ACHN (cell line): ENCODE measurements around the gene NFKBIL1.
"Not testable (repeated sequence)": the region's sequence is repeated elsewhere in the genome, so short reads cannot be mapped to it uniquely, and the experiment has no call there.

Experiments
- DNase-seq: peaks from one replicate; pipeline ENCODE4 v3.0.0-alpha.2; 2015
- in situ Hi-C: cut with HindIII; loops from 2 replicates; pipeline ENCODE4 v1.10.0; 2017; ENCODE audit warnings: low sequenced_read_pairs, low pct_ligation_motif_present, low pct_unique_long_range_greater_than_20kb

Gene NFKBIL1, protein sequence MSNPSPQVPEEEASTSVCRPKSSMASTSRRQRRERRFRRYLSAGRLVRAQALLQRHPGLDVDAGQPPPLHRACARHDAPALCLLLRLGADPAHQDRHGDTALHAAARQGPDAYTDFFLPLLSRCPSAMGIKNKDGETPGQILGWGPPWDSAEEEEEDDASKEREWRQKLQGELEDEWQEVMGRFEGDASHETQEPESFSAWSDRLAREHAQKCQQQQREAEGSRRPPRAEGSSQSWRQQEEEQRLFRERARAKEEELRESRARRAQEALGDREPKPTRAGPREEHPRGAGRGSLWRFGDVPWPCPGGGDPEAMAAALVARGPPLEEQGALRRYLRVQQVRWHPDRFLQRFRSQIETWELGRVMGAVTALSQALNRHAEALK

DNA sequence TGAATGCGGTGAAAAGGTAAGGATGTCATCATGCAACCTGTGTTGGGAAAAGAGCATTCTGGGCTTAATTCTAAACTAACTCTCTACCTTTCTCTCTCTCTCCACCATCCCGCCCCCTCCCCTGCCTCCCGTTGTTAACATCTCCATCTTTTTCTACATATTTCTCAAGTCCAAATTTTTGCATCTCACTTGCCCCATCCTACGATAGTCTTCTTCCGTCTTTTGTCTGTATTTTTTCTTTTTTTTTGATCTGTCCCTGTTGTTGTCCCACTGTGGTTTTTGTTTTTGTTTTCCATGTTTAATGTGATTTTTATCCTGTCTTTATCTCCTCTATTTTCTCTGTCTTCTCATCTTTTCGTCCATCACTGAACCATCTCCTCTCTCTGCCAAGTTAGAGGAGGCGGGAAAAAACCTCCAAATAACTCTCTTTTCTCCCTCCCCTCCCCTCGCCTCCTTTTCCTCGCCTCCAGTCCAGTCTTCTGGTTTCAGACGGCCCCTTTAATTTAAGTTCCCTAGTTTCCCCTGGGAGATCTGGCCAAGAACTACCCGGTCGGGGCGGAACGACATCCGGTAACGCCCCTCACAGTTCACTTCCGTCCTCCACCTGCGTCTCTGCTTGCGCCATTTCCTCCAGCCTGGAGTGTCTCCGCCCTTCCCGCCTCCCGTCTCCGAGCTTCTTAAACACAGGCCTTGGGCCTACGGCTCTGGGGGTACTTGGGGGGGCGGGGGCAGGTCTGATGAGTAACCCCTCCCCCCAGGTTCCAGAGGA, at the start of gene NFKBIL1:
Gene NFKBIL1 (plus strand): TSS at position 651 of the 769 bp plus-strand sequence. CDS start 87 bp downstream, at position 738.
- in situ Hi-C loops: no loop called here

DNA sequence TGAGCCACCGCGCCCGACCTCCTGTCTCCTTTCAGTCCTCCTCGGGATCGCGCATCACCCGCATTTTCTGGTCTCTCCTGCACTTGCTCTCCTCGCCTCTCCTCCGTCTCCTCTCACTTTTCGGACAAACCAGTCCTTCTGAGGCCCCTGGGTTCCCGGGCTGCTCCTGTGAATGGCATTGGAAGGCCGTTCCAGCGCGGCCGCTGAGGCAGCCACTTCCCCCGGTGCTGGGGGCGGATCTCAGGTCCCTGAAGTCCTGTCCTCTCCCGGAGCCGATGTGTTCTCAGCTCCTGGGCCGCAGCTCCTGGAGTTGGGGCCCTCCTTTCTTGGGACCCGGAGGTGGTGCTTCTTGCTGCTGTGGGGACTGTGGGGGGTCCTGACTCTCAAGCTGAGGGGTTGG, 48.7 kb upstream of the NFKBIL1 start:
- in situ Hi-C loops: no loop called here
- DNase-seq: no peak

More for the DNA sequence above, at the start of gene NFKBIL1:
- DNase-seq: peak; percentile 95

DNA sequence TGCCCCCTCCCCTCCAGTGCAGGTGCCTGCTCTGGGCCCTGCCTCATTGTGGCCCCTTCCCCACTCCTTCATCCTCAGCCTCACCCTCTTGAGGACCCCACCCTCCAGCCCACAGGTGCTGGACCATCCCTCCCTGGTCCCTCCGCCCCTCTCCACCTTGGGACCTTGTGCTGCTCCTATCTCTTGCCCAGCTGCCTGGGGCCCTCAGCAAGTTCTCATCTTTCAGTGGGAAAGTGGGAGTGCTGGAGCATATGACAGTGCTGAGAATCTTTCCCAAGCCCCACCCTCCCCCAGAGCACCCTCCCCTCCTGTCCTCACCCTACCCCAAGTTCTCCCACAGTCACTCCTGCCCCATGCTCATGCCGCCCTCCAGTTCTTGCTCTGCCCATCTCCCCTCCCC, 47.8 kb upstream of the NFKBIL1 start:
- in situ Hi-C loops, DNase-seq: not testable (repeated sequence)

DNA sequence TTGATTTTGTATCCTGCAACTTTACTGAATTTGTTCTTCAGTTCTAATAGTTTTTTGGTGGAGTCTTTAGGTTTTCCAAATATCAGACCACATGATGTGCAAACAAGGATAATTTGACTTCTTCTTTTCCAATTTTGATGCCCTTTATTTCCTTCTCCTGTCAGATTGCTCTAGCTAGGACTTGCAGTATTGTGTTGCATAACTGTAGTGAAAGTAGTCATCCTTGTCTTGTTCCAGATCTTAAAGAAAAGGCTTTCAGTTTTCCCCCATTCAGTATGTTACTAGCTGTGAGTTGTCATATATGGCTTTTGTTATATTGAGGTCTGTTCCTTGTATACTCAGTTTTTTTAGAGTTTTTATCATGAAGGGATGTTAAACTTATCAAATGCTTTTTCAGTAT, 44.8 kb upstream of the NFKBIL1 start:
- in situ Hi-C loops: no loop called here
- DNase-seq: no peak

GRCh38 chr6:31509036-31509435, 38.4 kb upstream of the NFKBIL1 start:
- DNase-seq, in situ Hi-C loops: not testable (repeated sequence)

GRCh38 chr6:31510007-31510406, 37.4 kb upstream of the NFKBIL1 start:
- in situ Hi-C loops: no loop called here
- DNase-seq: no peak

GRCh38 chr6:31513456-31514165, 33.8 kb upstream of the NFKBIL1 start:
- no peak for DNase-seq
- in situ Hi-C loops: no loop called here

DNA sequence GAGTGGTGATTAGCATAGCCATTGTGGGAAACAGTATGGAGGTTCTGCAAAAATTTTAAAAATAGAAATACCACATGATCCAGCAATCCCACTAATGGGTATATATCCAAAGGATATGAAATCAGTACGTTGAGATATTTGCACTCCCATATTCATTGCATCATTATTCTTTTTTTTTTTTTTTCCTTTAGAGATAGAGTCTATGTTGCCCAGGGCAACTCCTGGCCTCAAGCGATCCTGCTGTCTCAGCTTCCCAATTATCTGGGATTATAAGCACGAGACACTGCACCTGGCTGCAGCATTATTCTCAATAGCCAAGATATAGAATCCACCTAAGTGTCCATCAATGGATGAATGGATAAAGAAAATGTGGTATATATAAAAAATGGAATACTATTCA, 25.6 kb upstream of the NFKBIL1 start:
- in situ Hi-C loops: no loop called here

GRCh38 chr6:31525553-31525931, 21.9 kb upstream of the NFKBIL1 start:
- DNase-seq: no peak
- in situ Hi-C loops: no loop called here

More for the DNA sequence above, 25.6 kb upstream of the NFKBIL1 start:
- no peak for DNase-seq

DNA sequence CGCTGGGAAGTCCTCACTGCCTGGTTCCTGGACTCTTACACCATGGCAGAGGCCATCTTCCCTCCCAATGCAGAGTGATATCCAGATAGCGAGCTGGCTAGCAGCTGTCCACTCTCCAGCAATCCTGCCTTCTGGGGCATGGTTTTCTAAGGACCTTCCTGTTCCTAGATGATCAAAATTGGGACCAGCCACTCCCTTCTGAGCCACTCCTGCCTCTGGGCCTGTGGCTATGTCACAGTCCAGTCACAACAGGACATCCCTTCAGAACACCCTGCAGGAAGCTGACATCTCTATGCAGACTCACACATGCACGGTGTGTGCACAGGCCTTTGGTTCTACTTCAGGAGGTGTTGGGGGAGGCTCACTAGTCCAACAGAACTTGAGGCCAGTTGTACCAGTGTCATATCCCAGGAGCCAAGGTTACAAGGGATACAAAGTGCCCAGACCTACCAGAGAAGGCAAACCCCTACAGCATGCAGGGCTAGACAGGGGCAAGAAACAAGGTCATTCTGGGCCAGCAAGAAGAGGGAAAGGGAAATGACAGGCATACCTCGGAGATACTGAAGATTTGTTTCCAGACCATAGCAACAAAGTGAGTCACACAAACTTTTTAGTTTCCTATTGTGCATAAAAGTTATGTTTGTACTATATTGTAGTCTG, 21.3 kb upstream of the NFKBIL1 start:
- in situ Hi-C loops: no loop called here
- no peak for DNase-seq

- in situ Hi-C loops: no loop called here
- DNase-seq: no peak
These were observed 19.1 kb upstream of the NFKBIL1 start for GRCh38 chr6:31528307-31528777.

- in situ Hi-C loops: no loop called here
- DNase-seq: no peak
These were observed 18.5 kb upstream of the NFKBIL1 start, which contains the start of gene MCCD1 for GRCh38 chr6:31528821-31529328. Gene MCCD1, plus strand, starts transcription at chr6:31528962. Its CDS starts 53 bp downstream, at chr6:31529015.

GRCh38 chr6:31529329-31530150, 17.9 kb upstream of the NFKBIL1 start:
- DNase-seq: no peak
- in situ Hi-C loops: no loop called here

GRCh38 chr6:31530659-31531058, 16.7 kb upstream of the NFKBIL1 start:
- no peak for DNase-seq
- in situ Hi-C loops: no loop called here

DNA sequence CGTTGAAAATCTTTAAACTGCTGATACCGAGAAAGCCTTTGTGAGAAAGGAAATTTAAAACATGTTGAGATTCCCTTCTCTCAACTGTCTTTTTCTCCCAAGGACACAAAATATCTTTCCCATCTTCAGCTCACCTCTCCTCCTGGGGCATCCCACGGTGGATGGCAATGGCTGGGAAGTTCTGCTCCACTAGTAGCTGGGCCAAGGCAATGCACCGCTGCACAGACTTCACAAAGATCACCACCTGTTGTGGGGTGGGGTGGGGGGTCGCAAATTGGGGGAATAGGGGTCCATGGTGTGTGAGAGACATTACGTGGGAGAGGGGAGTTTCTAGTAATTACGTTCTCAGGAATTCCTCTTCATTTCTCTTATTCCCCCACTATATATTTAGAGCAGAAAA, 16.2 kb upstream of the NFKBIL1 start:
- no peak for DNase-seq
- in situ Hi-C loops: no loop called here

DNA sequence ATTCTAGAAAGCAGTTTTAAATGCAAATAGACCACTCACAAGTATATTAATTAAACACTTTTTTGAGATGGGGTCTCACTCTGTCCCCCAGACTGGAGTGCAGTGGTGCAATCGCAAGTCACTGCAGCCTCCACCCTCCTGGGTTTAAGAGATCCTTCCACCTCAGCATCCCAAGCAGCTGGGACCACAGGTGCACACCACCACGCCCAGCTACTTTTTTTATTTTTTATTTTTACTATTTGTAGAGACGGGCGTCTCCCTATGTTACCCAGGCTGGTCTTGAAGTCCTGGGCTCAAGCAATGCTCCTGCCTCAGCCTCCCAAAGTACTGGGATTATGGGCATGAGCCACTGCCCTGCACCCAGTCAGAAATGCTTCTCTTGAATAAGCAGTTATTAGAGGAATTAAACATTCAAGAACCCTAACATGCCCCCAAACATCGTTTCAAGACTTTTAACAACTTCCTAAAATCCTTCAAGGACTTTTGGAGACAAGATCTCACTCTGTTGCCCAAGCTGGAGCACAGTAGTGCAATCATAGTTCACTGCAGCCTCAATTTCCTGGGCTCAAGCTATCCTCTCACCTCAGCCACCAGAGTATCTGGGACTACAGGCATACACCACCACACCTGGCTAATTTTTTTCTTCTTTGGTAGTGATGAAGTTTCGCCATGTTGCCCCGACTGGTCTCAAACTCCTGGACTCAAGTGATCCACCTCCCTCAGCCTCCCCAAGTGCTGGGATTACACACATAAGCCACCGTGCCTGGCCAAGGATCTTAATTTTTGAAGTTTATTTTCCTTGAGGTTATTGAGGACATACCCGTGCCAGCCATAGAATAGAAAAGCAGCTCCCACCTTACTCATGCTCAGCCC, 15.4 kb upstream of the NFKBIL1 start:
- DNase-seq: no peak
- in situ Hi-C loops: no loop called here
